ENCODE measurements around the gene HGD.

DNA sequence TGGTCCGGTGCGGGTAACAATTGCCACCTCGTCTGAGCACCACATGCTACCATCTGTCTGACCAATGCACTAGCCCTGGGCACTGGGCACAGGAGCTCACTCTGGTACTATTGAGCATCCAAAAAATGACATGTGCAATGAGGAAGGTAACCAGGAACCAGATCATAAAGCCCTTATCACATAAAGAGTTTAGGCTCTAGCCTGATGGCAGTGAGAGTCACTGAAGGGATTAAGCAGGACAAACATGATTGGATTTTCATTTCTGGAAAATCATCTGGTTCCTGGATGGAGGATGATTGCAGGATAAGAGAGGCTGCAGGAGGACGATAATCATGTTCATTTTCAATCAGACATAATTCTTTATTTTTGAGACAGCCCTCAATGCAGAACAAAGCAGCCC lies 73.5 kb downstream of the HGD start:
- TF ChIP-seq, protein P1, sequence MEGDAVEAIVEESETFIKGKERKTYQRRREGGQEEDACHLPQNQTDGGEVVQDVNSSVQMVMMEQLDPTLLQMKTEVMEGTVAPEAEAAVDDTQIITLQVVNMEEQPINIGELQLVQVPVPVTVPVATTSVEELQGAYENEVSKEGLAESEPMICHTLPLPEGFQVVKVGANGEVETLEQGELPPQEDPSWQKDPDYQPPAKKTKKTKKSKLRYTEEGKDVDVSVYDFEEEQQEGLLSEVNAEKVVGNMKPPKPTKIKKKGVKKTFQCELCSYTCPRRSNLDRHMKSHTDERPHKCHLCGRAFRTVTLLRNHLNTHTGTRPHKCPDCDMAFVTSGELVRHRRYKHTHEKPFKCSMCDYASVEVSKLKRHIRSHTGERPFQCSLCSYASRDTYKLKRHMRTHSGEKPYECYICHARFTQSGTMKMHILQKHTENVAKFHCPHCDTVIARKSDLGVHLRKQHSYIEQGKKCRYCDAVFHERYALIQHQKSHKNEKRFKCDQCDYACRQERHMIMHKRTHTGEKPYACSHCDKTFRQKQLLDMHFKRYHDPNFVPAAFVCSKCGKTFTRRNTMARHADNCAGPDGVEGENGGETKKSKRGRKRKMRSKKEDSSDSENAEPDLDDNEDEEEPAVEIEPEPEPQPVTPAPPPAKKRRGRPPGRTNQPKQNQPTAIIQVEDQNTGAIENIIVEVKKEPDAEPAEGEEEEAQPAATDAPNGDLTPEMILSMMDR (IDR thresholded peaks at IDR 0.05), result no peak
- TF ChIP-seq POLR2A (IDR thresholded peaks at IDR 0.05) (no peak), EP300 (IDR thresholded peaks at IDR 0.05) (no peak)
